Sigmoid colon (tissue), 4 donors: ENCODE data around the gene ADCY1.

Experiments
- CTCF ChIP-seq, 4 experiments: fragments of 450-650 bp in 3 of 4; fragments of 200-600 bp in 1 of 4; IDR thresholded peaks; one replicate each; pipeline ENCODE4 v1.5.1; 2016 to 2019; ENCODE audit warnings: antibody characterized with exemption in 4 of 4, mild to moderate bottlenecking in 3 of 4, moderate library complexity in 2 of 4
- EP300 ChIP-seq, 4 donors: sonication (generic); formaldehyde crosslinking; IDR thresholded peaks; one replicate each; pipeline ENCODE4 v1.6.1; 2017; ENCODE audit warnings: antibody characterized with exemption in 4 of 4
- POLR2A ChIP-seq, 2 donors: fragments of 450-650 bp; IDR thresholded peaks; one replicate each; pipeline ENCODE4 v1.6.1; 2016; ENCODE audit warnings: antibody characterized with exemption in 2 of 2, mild to moderate bottlenecking in 2 of 2, moderate library complexity in 2 of 2
- POLR2AphosphoS5 ChIP-seq, 4 donors: sonication (generic); formaldehyde crosslinking; IDR thresholded peaks; one replicate each; pipeline ENCODE4 v1.6.1; 2017; ENCODE audit warnings: antibody characterized with exemption in 4 of 4

GRCh38 chr7:45646996-45647825 lies 73.0 kb downstream of the ADCY1 start:
- TF ChIP-seq CTCF (IDR thresholded peaks at IDR 0.05) = no peak
- no peak for TF ChIP-seq EP300 (IDR thresholded peaks at IDR 0.05)
- TF ChIP-seq POLR2AphosphoS5 (IDR thresholded peaks at IDR 0.05) = no peak
- TF ChIP-seq POLR2A (IDR thresholded peaks at IDR 0.05) = no peak
